ENCODE results near the gene TTLL3. TPM values are rescaled to one million over a fixed set of nuclear protein-coding genes. Genes with fewer than 3 reads are reported as not detected.

TTLL3 gene
- total and polyA plus RNA-seq, 2 donors (not counting 1 experiment from before 2014, with no cell fraction given) = 84.5 to 168 TPM

DNA sequence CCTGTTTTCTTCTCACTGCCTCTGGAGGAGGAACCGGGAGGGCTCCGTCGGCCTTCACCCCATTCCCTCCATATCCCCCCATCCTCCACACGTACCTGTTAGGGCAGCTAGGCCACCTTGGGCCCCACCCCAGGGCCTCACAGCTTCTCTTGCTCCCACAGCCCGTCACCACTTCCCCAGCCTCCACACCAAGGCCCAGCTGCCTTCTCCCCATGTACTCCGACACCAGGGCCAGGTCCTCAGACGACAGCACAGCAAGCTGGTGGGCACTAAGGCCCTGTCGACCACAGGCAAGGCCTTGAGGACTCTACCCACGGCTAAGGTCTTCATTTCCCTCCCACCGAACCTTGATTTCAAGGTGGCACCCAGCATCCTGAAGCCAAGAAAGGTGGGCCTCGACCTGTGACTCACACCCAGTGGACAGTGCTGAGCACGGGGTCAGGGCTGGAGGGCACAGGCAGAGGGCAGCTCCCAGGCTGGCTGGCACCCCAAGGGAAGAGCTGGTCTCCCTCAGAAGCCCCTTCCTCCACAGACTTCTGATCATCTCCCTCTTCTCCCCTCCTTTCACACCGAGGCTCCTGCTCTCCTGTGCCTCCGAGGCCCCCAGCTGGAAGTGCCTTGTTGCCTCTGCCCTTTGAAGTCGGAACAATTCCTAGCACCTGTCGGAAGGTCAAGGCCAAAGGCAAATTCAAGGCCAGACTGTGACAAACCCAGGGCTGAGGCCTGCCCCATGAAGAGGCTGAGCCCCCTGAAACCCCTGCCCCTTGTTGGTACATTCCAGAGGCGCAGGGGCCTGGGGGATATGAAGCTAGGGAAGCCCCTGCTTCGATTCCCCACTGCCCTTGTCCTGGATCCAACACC, 24.7 kb downstream of the TTLL3 start:
- H3K27me3 ChIP-seq (replicated peaks in 1 of 4; ENCODE audit: control extremely low read depth in 1 of 4, control insufficient read depth in 3 of 4, insufficient read depth in 4 of 4, low read length in 3 of 4) = no peaks in the 10 kb centered on the region
- WGBS (ENCODE audit: insufficient coverage) = 94% methylated on average over 16 of the region's 18 CpGs
- no peaks in the 10 kb centered on the region for H3K79me2 ChIP-seq (ENCODE audit: control insufficient read depth, insufficient read depth, low read length)
- no peaks in the 10 kb centered on the region for H3K27me3 Mint-ChIP-seq
- peaks cover 4 to 26% of the 10 kb centered on the region in 2 experiments for H3K36me3 ChIP-seq (replicated peaks in 1 of 2; ENCODE audit: control extremely low read depth in 1 of 2, control insufficient read depth in 1 of 2, extremely low read depth in 1 of 2, insufficient read depth in 2 of 2, low read length in 1 of 2)
- DNase-seq (no peak), ATAC-seq (ENCODE audit: low read depth) (no peak)
- TF ChIP-seq EZH2 (IDR thresholded peaks at IDR 0.05; ENCODE audit: borderline replicate concordance, insufficient read depth, low read depth, low read length, poor library complexity, severe bottlenecking) = no peak
- TF ChIP-seq, protein P1, sequence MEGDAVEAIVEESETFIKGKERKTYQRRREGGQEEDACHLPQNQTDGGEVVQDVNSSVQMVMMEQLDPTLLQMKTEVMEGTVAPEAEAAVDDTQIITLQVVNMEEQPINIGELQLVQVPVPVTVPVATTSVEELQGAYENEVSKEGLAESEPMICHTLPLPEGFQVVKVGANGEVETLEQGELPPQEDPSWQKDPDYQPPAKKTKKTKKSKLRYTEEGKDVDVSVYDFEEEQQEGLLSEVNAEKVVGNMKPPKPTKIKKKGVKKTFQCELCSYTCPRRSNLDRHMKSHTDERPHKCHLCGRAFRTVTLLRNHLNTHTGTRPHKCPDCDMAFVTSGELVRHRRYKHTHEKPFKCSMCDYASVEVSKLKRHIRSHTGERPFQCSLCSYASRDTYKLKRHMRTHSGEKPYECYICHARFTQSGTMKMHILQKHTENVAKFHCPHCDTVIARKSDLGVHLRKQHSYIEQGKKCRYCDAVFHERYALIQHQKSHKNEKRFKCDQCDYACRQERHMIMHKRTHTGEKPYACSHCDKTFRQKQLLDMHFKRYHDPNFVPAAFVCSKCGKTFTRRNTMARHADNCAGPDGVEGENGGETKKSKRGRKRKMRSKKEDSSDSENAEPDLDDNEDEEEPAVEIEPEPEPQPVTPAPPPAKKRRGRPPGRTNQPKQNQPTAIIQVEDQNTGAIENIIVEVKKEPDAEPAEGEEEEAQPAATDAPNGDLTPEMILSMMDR (IDR thresholded peaks at IDR 0.05) = no peak
- H3K9ac ChIP-seq (ENCODE audit: low read length) = no peak overlapping the region
- no peaks in the 10 kb centered on the region for H4K20me1 ChIP-seq (ENCODE audit: control insufficient read depth, insufficient read depth, low read length, poor library complexity, severe bottlenecking)
- H3K9me3 Mint-ChIP-seq (ENCODE audit: insufficient read depth) = no peaks in the 10 kb centered on the region
- no peak overlapping the region for H3K27ac ChIP-seq (ENCODE audit: low read length in 2 of 2)
- H3K4me1 Mint-ChIP-seq = no peaks in the 10 kb centered on the region
- no peaks in the 10 kb centered on the region for H3K9me3 ChIP-seq (ENCODE audit: control extremely low read depth in 1 of 3, control insufficient read depth in 2 of 3, insufficient read depth in 1 of 3, low read length in 2 of 3)
- H3K4me3 Mint-ChIP-seq = no peak overlapping the region
- no peak overlapping the region for H3K4me2 ChIP-seq (replicated peaks; ENCODE audit: low read depth, low read length, poor library complexity, severe bottlenecking)
- intact Hi-C loops (cut with micrococcal nuclease) = no loop called here
- CTCF ChIA-PET = no interaction called here
- no peak overlapping the region for H2AFZ ChIP-seq (ENCODE audit: insufficient read depth, low read depth, low read length, poor library complexity, severe bottlenecking)
- no peak overlapping the region for H3K27ac Mint-ChIP-seq
- H3K4me1 ChIP-seq (ENCODE audit: control insufficient read depth in 2 of 2, insufficient read depth in 2 of 2, low read length in 2 of 2) = no peaks in the 10 kb centered on the region
- POLR2A ChIA-PET = no interaction called here
- no peak overlapping the region for H3K4me3 ChIP-seq (ENCODE audit: control extremely low read depth in 1 of 5, extremely low read depth in 1 of 5, insufficient read depth in 1 of 5, low read depth in 2 of 5, low read length in 4 of 5)
